Immature natural killer cell (primary cell): ENCODE results near the gene WWC1. TPM values are rescaled to one million over a fixed set of nuclear protein-coding genes. Genes with fewer than 3 reads are reported as not detected.
"Not testable (repeated sequence)": the region's sequence is repeated elsewhere in the genome, so short reads cannot be mapped to it uniquely, and the experiment has no call there.

Experiments
- DNase-seq, 3 donors: peaks; one replicate each; pipeline ENCODE4 v3.0.0; 2022; ENCODE audit warnings: mixed read lengths in 1 of 3
- H3K27ac Mint-ChIP-seq, 6 donors: one replicate each; pipeline ENCODE4 v1.8.0; 2020; ENCODE audit warnings: mixed read lengths in 6 of 6, mild to moderate bottlenecking in 5 of 6, inconsistent platforms in 4 of 6, moderate library complexity in 3 of 6
- H3K27me3 Mint-ChIP-seq, 3 donors: one replicate each; pipeline ENCODE4 v1.8.0; 2020 to 2021; ENCODE audit warnings: low read depth in 3 of 3, mild to moderate bottlenecking in 3 of 3, mixed read lengths in 3 of 3, moderate library complexity in 3 of 3, inconsistent platforms in 1 of 3
- H3K36me3 Mint-ChIP-seq, 3 donors: one replicate each; pipeline ENCODE4 v1.8.0; 2020; ENCODE audit warnings: mixed read lengths in 3 of 3, inconsistent platforms in 2 of 3, mild to moderate bottlenecking in 2 of 3
- H3K4me1 Mint-ChIP-seq, 2 donors: one replicate each; pipeline ENCODE4 v1.8.0; 2020; ENCODE audit warnings: inconsistent platforms in 2 of 2, mild to moderate bottlenecking in 2 of 2, mixed read lengths in 2 of 2, moderate library complexity in 1 of 2
- H3K4me3 Mint-ChIP-seq, 5 donors: one replicate each; pipeline ENCODE4 v1.8.0; 2020; ENCODE audit warnings: mild to moderate bottlenecking in 5 of 5, mixed read lengths in 5 of 5, inconsistent platforms in 3 of 5, moderate library complexity in 3 of 5
- H3K9me3 Mint-ChIP-seq, 6 donors: one replicate each; pipeline ENCODE4 v1.8.0; 2020; ENCODE audit warnings: mild to moderate bottlenecking in 6 of 6, mixed read lengths in 6 of 6, inconsistent platforms in 4 of 6, moderate library complexity in 3 of 6
- polyA plus RNA-seq, 3 donors: library from polyadenylated mRNA; unstranded; fragments of 300-500 nt; fragmentation: Illumina TruSeq; gene quantifications; one replicate each; pipeline ENCODE4 v1.2.3, GENCODE V29; 2021

The WWC1 gene
- polyA plus RNA-seq, 3 donors from 2014 or later, result 0.40 TPM; not detected in 2

DNA sequence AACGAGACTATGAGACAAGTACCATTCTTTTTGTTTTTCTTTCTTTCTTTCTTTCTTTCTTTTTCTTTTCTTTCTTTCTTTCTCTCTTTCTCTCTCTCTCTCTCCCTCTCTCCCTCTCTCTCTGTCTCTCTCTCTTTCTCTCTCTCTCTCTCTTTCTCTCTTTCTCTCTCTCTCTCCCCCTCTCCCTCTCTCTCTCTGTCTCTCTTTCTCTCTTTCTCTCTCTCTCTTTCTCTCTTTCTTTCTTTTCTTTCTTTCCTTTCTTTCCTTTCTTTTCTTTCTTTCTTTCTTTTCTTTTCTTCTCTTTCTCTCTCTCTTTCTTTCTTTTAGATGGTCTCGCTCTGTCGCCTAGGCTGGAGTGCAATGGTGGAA is 48.3 kb downstream of the WWC1 start:
- DNase-seq, H3K4me1 Mint-ChIP-seq, H3K9me3 Mint-ChIP-seq, H3K27ac Mint-ChIP-seq, H3K4me3 Mint-ChIP-seq, H3K36me3 Mint-ChIP-seq: not testable (repeated sequence)
- H3K27me3 Mint-ChIP-seq, result peaks cover 0 to 11% (median 3%) of the 10 kb centered on the region in 3 donors

DNA sequence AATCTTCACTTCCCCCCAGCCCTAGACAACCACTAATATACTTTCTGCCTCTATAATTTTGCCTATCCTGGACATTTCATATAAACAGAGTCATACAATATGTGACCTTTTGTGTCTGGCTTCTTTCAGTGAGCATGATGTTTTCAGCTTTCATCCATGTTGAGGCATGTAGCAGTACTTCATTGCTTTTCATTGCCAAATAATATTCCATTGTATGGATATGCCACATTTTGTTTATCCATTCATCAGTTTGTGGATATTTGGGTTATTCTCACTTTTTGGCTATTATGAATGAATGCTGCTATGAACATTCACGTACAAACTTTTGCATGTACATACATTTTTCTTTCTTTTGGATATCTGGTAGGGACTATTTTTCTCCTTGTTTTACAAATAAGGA is 49.0 kb downstream of the WWC1 start:
- no peaks in the 10 kb centered on the region for H3K9me3 Mint-ChIP-seq
- no peak for DNase-seq
- no peak overlapping the region for H3K4me3 Mint-ChIP-seq
- no peaks in the 10 kb centered on the region for H3K36me3 Mint-ChIP-seq
- peaks cover 0 to 11% (median 3%) of the 10 kb centered on the region in 3 donors for H3K27me3 Mint-ChIP-seq
- no peak overlapping the region for H3K27ac Mint-ChIP-seq
- H3K4me1 Mint-ChIP-seq, result no peaks in the 10 kb centered on the region

- Mint-ChIP-seq H3K27ac (no peak overlapping the region), H3K4me3 (no peak overlapping the region), H3K27me3 (peaks cover 0 to 11% (median 3%) of the 10 kb centered on the region in 3 donors), H3K4me1 (no peaks in the 10 kb centered on the region), H3K36me3 (no peaks in the 10 kb centered on the region), H3K9me3 (no peaks in the 10 kb centered on the region)
- no peak for DNase-seq
Observed at GRCh38 chr5:168341178-168341577, 49.7 kb downstream of the WWC1 start.

GRCh38 chr5:168342151-168342825 is 50.8 kb downstream of the WWC1 start:
- H3K36me3 Mint-ChIP-seq, result no peaks in the 10 kb centered on the region
- no peaks in the 10 kb centered on the region for H3K4me1 Mint-ChIP-seq
- H3K4me3 Mint-ChIP-seq, result no peak overlapping the region
- no peak overlapping the region for H3K27ac Mint-ChIP-seq
- H3K27me3 Mint-ChIP-seq, result peaks cover 0 to 11% (median 3%) of the 10 kb centered on the region in 3 donors
- no peaks in the 10 kb centered on the region for H3K9me3 Mint-ChIP-seq
- no peak for DNase-seq

DNA sequence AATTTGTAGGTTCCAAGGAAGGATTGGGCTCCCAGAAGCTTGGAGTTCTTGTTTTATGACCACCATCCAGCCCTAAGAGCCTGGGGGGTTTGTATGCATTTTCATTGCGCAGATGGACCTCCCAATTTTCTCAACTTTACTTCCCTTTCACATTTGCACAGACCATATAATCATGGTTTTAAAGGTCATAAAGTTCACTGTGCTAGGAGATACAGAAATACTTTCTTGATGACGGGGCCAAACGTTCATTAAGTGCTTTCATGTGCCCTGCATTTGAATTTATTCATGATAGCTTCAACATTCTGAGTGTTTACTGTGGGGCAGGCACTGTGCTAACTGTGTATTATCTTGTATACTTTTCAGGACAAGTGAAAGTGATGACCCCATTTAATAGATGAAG is 51.5 kb downstream of the WWC1 start:
- Mint-ChIP-seq H3K36me3 (no peaks in the 10 kb centered on the region), H3K27ac (no peak overlapping the region), H3K9me3 (peaks cover 0 to 2% (median 0%) of the 10 kb centered on the region in 6 donors), H3K4me1 (no peaks in the 10 kb centered on the region), H3K4me3 (no peak overlapping the region), H3K27me3 (peaks cover 3 to 6% (median 4%) of the 10 kb centered on the region in 3 donors)
- DNase-seq, result no peak

- no peaks in the 10 kb centered on the region for H3K4me1 Mint-ChIP-seq
- no peak overlapping the region for H3K4me3 Mint-ChIP-seq
- H3K27ac Mint-ChIP-seq, result no peak overlapping the region
- peaks cover 4 to 5% (median 4%) of the 10 kb centered on the region in 3 donors for H3K27me3 Mint-ChIP-seq
- DNase-seq, result no peak
- no peaks in the 10 kb centered on the region for H3K36me3 Mint-ChIP-seq
- H3K9me3 Mint-ChIP-seq, result peaks cover 0 to 2% (median 0%) of the 10 kb centered on the region in 6 donors
Observed at GRCh38 chr5:168346417-168346816, 55.0 kb downstream of the WWC1 start.

DNA sequence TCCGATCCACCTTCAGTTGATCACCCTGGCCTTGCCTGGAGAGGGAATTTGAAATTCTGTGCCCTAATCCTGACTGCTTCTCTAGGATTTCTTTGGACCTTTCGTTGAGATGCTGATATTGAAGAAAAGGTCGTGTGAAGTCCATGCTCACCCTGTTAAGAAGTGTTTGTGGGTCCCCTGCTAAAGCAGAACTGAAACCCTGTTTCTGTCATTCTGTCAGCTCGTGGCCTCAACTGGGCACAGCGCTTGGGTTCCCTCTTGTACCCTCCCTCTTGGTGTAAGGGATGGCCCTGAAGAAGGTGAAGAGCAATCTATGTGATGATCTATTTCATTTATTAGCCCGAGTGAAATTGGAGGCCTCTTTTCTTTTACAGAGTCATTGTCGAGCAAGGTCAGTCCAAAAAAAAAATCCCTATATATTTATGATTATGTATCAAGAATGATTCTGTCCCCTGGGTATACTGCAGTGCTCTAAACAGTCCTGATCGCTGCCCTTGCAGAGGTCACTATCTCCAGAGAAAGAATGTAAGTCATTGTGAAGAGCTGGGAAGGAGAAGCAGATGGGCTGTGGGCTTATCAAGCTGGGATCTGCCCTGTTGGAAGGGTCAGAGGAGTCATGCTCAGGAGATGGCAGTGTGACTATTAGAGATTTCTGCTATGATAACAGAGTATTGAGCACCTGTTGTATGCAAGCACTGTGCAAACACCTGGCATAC is 56.1 kb downstream of the WWC1 start:
- no peak overlapping the region for H3K27ac Mint-ChIP-seq
- peaks cover 4 to 5% (median 4%) of the 10 kb centered on the region in 3 donors for H3K27me3 Mint-ChIP-seq
- H3K4me3 Mint-ChIP-seq, result no peak overlapping the region
- H3K36me3 Mint-ChIP-seq, result no peaks in the 10 kb centered on the region
- DNase-seq, result no peak
- no peaks in the 10 kb centered on the region for H3K4me1 Mint-ChIP-seq
- H3K9me3 Mint-ChIP-seq, result peaks cover 0 to 2% (median 0%) of the 10 kb centered on the region in 6 donors

DNA sequence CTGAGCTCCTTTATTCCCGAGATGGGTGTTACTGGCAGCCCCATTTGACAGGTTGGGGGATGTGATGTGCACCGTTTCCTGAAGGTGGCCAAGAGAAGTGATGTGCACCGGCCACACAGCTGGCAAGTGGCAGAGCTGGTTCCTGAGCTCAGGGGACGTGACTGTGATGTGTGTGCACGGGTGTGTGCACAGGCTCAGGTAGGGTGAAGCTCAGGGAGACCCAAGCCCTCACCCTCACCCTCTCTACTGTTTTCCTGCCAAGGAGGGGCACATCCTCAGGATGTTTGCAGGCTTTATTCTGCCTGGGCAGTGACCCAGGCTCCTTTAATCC is 56.6 kb downstream of the WWC1 start:
- Mint-ChIP-seq H3K4me1 (no peaks in the 10 kb centered on the region), H3K4me3 (no peak overlapping the region), H3K27ac (no peak overlapping the region), H3K36me3 (no peaks in the 10 kb centered on the region), H3K9me3 (peaks cover 0 to 2% (median 0%) of the 10 kb centered on the region in 6 donors), H3K27me3 (peaks cover 4 to 8% (median 4%) of the 10 kb centered on the region in 3 donors)
- DNase-seq, result no peak

- Mint-ChIP-seq H3K27ac (no peak overlapping the region), H3K9me3 (peaks cover 0 to 2% (median 0%) of the 10 kb centered on the region in 6 donors), H3K36me3 (no peaks in the 10 kb centered on the region), H3K4me1 (no peaks in the 10 kb centered on the region), H3K27me3 (peaks cover 0 to 10% (median 6%) of the 10 kb centered on the region in 3 donors), H3K4me3 (no peak overlapping the region)
- DNase-seq, result no peak
Observed at GRCh38 chr5:168350315-168350714, 58.9 kb downstream of the WWC1 start.

DNA sequence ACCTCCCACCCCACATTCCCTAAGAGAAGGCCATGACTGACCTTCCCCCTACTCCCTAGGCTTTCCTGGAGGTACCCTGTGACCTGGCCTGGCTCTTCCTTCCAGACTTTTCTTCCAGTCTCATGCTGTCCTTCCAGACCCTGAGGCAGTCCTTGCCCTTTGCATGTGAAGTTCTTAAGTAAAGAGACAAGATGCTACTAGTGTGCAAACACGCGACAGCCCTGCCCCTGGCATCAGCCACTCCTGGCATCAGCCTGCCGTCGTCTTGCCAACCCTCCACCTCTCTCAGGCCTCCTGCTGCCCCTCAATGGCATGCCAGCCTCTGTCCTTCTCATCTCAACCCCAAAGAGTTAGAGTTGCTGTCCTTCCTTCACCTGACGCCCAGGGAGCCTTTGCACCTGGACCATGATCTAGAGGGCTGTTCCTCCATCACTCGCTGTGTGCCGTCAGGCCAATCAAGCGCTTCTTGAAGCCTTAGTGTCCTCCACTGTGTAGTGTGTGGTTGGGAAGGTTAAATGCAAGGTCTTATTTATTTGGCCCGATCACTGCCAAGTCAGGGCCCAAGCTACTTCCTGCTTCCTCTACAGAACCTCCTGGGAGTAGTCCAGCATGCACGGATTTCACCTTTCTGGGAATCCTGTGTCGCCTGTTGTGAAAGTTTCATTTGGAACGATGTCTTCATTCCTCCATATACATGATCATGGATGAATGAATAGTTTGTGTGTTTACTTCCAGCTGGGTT is 61.9 kb downstream of the WWC1 start:
- Mint-ChIP-seq H3K4me3 (no peak overlapping the region), H3K9me3 (no peaks in the 10 kb centered on the region), H3K4me1 (no peaks in the 10 kb centered on the region), H3K36me3 (no peaks in the 10 kb centered on the region), H3K27me3 (peaks cover 0 to 9% (median 5%) of the 10 kb centered on the region in 3 donors), H3K27ac (no peak overlapping the region)
- DNase-seq, result no peak

DNA sequence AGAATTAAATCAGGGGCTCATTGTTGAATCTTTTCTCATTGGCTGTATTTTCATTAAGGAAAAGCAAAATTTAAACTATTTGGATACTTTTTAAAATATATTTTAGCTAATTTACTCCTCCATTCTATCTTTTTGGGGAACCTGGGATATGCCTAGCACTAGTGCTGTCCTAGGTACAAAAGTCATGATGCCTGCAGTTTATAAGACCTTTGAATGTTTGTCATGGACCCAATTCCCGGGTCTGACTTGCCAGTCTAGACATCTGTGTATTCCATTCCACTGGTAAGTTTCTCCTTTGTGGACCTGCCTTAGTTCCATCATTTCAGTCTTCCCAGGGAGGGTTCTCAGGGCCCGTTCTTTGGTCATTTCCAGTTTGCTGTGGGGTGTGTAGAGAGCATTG is 63.0 kb downstream of the WWC1 start:
- Mint-ChIP-seq H3K27ac (no peak overlapping the region), H3K27me3 (peaks cover 0 to 7% (median 4%) of the 10 kb centered on the region in 3 donors), H3K9me3 (no peaks in the 10 kb centered on the region), H3K4me3 (no peak overlapping the region), H3K36me3 (no peaks in the 10 kb centered on the region), H3K4me1 (no peaks in the 10 kb centered on the region)
- DNase-seq, result no peak

GRCh38 chr5:168356171-168356570 is 64.7 kb downstream of the WWC1 start:
- Mint-ChIP-seq H3K4me3 (no peak overlapping the region), H3K4me1 (no peaks in the 10 kb centered on the region), H3K9me3 (no peaks in the 10 kb centered on the region), H3K27me3 (peaks cover 0 to 7% (median 2%) of the 10 kb centered on the region in 3 donors), H3K36me3 (no peaks in the 10 kb centered on the region), H3K27ac (no peak overlapping the region)
- no peak for DNase-seq

DNA sequence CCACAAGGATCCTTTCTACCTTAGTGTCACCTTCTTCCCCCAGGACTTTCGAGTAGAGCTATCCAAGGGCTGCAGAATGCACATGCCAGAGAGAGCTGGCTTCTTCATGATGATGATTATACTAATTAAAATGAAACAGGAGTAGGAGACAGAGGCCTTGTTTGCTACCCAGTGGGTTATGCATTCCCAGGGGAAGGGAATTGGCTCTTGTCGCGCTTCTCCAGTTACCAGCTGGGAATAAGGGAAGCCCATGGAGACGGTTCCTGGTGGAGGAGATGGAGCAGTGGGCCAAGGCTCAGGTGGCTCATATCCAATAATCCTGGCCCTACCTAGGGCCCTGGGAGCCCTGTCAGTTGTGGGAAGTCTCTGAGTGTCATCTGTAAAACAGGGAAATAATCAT is 65.1 kb downstream of the WWC1 start:
- peaks cover 0 to 7% (median 2%) of the 10 kb centered on the region in 3 donors for H3K27me3 Mint-ChIP-seq
- H3K36me3 Mint-ChIP-seq, result no peaks in the 10 kb centered on the region
- DNase-seq, result no peak
- H3K27ac Mint-ChIP-seq, result no peak overlapping the region
- H3K4me3 Mint-ChIP-seq, result no peak overlapping the region
- H3K4me1 Mint-ChIP-seq, result no peaks in the 10 kb centered on the region
- no peaks in the 10 kb centered on the region for H3K9me3 Mint-ChIP-seq

DNA sequence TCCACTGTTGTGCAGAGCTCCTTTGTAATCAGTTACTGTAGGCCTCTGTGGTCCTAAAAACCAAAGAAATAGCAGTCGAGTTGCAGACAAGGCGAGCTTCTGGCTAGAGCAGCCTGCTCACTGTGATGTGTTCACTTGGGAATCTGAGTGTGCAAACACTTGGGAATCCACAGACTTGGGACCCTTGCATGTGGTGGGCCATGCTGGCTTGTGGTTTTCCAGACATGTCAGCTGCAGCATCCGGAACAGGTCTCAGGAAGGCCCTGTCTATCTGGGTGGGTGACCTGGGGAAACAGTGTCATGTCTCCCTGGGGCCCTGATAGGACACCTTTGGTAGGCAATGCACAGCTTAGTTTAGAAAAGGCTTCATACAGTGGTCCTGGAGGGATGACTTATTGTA is 66.4 kb downstream of the WWC1 start:
- H3K27me3 Mint-ChIP-seq, result peaks cover 0 to 6% (median 2%) of the 10 kb centered on the region in 3 donors
- H3K27ac Mint-ChIP-seq, result no peak overlapping the region
- H3K4me1 Mint-ChIP-seq, result no peaks in the 10 kb centered on the region
- no peaks in the 10 kb centered on the region for H3K36me3 Mint-ChIP-seq
- DNase-seq, result no peak
- no peaks in the 10 kb centered on the region for H3K9me3 Mint-ChIP-seq
- H3K4me3 Mint-ChIP-seq, result no peak overlapping the region
